Endothelial cell of umbilical vein (primary cell): ENCODE measurements around the gene PRLR. TPM values are rescaled to one million over a fixed set of nuclear protein-coding genes. Genes with fewer than 3 reads are reported as not detected.

Experiments used
- BruUV-seq: library from RNA; stranded (reverse); fragments of 400-500 nt; replicated peaks from 2 replicates; lab custom pipeline; 2021; lab: Mats Ljungman, UMichigan
- CTCF ChIA-PET: fragments of 300-600, 350-600 bp; sonication (Branson Sonifier 250); formaldehyde crosslinking; loops from one replicate; lab custom pipeline; 2021; ENCODE audit warnings: antibody characterized with exemption, inconsistent platforms; lab: Charles Lee
- POLR2A ChIA-PET: fragments of 300-600, 350-600 bp; sonication (Branson Sonifier 250); formaldehyde crosslinking; loops from one replicate; lab custom pipeline; 2021; ENCODE audit warnings: antibody characterized with exemption, inconsistent platforms; lab: Charles Lee
- DNase-seq: peaks from one replicate; pipeline ENCODE4 v3.0.0-alpha.2; 2011; ENCODE audit warnings: low read depth, low spot score
- FAIRE-seq: peaks from 2 replicates; lab custom pipeline; 2011; peaks lifted over from hg19 to GRCh38; lab: Jason Lieb, UNC
- H2AFZ ChIP-seq: 2 replicates; pipeline ENCODE4 v1.6.0; 2012; ENCODE audit warnings: low read depth, low read length, control low read depth, inconsistent platforms
- H3K27ac ChIP-seq: 2 replicates; pipeline ENCODE4 v1.5.1; 2011; ENCODE audit warnings: low read depth, mild to moderate bottlenecking, control low read depth, low read length, moderate library complexity; ENCODE audit not compliant: insufficient read depth
- H3K27me3 ChIP-seq, 2 experiments: 2 replicates each; pipeline versions ENCODE4 v1.6.0 to v1.6.1; 2011; ENCODE audit warnings: low read length in 2 of 2, mixed read lengths in 1 of 2; ENCODE audit not compliant: control insufficient read depth in 2 of 2, insufficient read depth in 2 of 2
- H3K36me3 ChIP-seq, 2 experiments: 2 replicates in 1 of 2; 3 replicates in 1 of 2; pipeline ENCODE4 v1.5.1; 2011; ENCODE audit warnings: low read length in 2 of 2, mild to moderate bottlenecking in 1 of 2, moderate library complexity in 1 of 2; ENCODE audit not compliant: control insufficient read depth in 2 of 2, insufficient read depth in 2 of 2; ENCODE audit errors: extremely low read depth in 1 of 2
- H3K4me1 ChIP-seq: 3 replicates; pipeline ENCODE4 v1.5.1; 2011; ENCODE audit warnings: mild to moderate bottlenecking, low read length; ENCODE audit not compliant: control insufficient read depth, insufficient read depth; ENCODE audit errors: extremely low read depth
- H3K4me2 ChIP-seq: 2 replicates; pipeline ENCODE4 v1.6.1; 2011; ENCODE audit warnings: low read length, control low read depth, mixed read lengths; ENCODE audit not compliant: insufficient read depth
- H3K4me3 ChIP-seq, 3 experiments: fragments of 200-600 bp in 1 of 3; sonication (generic), shearing (Covaris generic) in 1 of 3; replicated peaks in 1 of 3; 2 replicates each; pipeline ENCODE4 v1.5.1; 2011 to 2016; ENCODE audit warnings: control low read depth in 3 of 3, low read length in 3 of 3, mild to moderate bottlenecking in 2 of 3, inconsistent platforms in 1 of 3, low read depth in 1 of 3, moderate library complexity in 1 of 3; ENCODE audit not compliant: insufficient read depth in 1 of 3
- H3K79me2 ChIP-seq: 2 replicates; pipeline ENCODE4 v1.6.0; 2012; ENCODE audit warnings: low read length, inconsistent platforms; ENCODE audit not compliant: control insufficient read depth, insufficient read depth
- H3K9ac ChIP-seq: replicated peaks from 2 replicates; pipeline ENCODE3; 2011; ENCODE audit warnings: low read length, control low read depth; ENCODE audit not compliant: insufficient read depth; ENCODE audit errors: extremely low read depth
- H3K9me1 ChIP-seq: replicated peaks from 3 replicates; pipeline ENCODE4 v1.6.0; 2011; ENCODE audit warnings: mild to moderate bottlenecking, low read length; ENCODE audit not compliant: control insufficient read depth, insufficient read depth; ENCODE audit errors: extremely low read depth
- H3K9me3 ChIP-seq: replicated peaks from 2 replicates; pipeline ENCODE4 v1.5.1; 2012; ENCODE audit warnings: low read length, inconsistent platforms; ENCODE audit not compliant: control insufficient read depth, insufficient read depth
- H4K20me1 ChIP-seq: replicated peaks from 2 replicates; pipeline ENCODE3; 2011; ENCODE audit warnings: mild to moderate bottlenecking, low read length; ENCODE audit not compliant: control insufficient read depth, insufficient read depth; ENCODE audit errors: extremely low read depth
- CTCF ChIP-seq, 2 donors: IDR thresholded peaks; 1 replicate in 1 of 2; 2 replicates in 1 of 2; pipeline ENCODE4 v1.5.1; 2011; ENCODE audit warnings: low read length in 2 of 2, mild to moderate bottlenecking in 2 of 2, moderate library complexity in 2 of 2, control low read depth in 1 of 2, inconsistent platforms in 1 of 2, low read depth in 1 of 2; ENCODE audit not compliant: insufficient read depth in 1 of 2; ENCODE audit errors: extremely low read depth in 1 of 2
- EZH2 ChIP-seq: IDR thresholded peaks from 2 replicates; pipeline ENCODE4 v1.6.1; 2012; ENCODE audit warnings: borderline replicate concordance, low read depth, mild to moderate bottlenecking, moderate library complexity, low read length, inconsistent platforms; ENCODE audit not compliant: severe bottlenecking
- GATA2 ChIP-seq: IDR thresholded peaks from 2 replicates; pipeline ENCODE4 v1.7.0; 2011; ENCODE audit warnings: low read depth, mild to moderate bottlenecking, moderate library complexity, mixed read lengths, low read length; ENCODE audit not compliant: insufficient read length, insufficient read depth
- JUN ChIP-seq: IDR thresholded peaks from 2 replicates; pipeline ENCODE4 v1.6.1; 2011; ENCODE audit warnings: borderline replicate concordance, low read depth; ENCODE audit not compliant: insufficient read length, insufficient read depth
- MAX ChIP-seq: IDR thresholded peaks from 2 replicates; pipeline ENCODE4 v1.6.1; 2011; ENCODE audit not compliant: insufficient read depth, insufficient read length
- MYC ChIP-seq: IDR thresholded peaks from one replicate; pipeline ENCODE4 v1.6.1; 2011; ENCODE audit warnings: mild to moderate bottlenecking, low read depth, low read length
- POLR2A ChIP-seq: IDR thresholded peaks from 2 replicates; pipeline ENCODE4 v1.6.1; 2012; ENCODE audit warnings: low read depth, mild to moderate bottlenecking, control low read depth, low read length
- POLR2AphosphoS5 ChIP-seq: IDR thresholded peaks from 2 replicates; pipeline ENCODE4 v1.6.1; 2012; ENCODE audit warnings: low read depth, mild to moderate bottlenecking, control low read depth, low read length, moderate library complexity; ENCODE audit not compliant: insufficient read depth
- dilution Hi-C: fragments of 300-500 bp; cut with MboI; formaldehyde crosslinking; loops from one replicate; pipeline ENCODE4 v1.15.0; 2019; ENCODE audit warnings: low sequenced_read_pairs; ENCODE audit not compliant: extremely low pct_ligation_motif_present
- intact Hi-C: fragments of 100-400 bp; cut with micrococcal nuclease; formaldehyde crosslinking; loops from one replicate; pipeline ENCODE4 v1.10.0; 2022
- polyA plus RNA-seq, 4 experiments: library from polyadenylated mRNA; depleted of rRNA in 3 of 4; stranded (reverse) in 3 of 4; unstranded in 1 of 4; fragments of >200 nt; gene quantifications; 2 replicates each; pipeline versions ENCODE4 v1.2.1 to v1.2.3, GENCODE V29; 2011 to 2012; ENCODE audit warnings: missing spikeins in 1 of 4
- total RNA-seq: library from RNA; stranded (reverse); gene quantifications from 2 replicates; pipeline ENCODE4 v1.2.3, GENCODE V29; 2021

The PRLR gene
- total and polyA plus RNA-seq, 2 donors (not counting 3 experiments of a cell fraction or from before 2014, with no cell fraction given): not detected

- Histone ChIP-seq H3K4me3 (no peak overlapping the region), H3K36me3 (no peaks in the 10 kb centered on the region), H3K9me1 (no peaks in the 10 kb centered on the region), H3K9me3 (no peaks in the 10 kb centered on the region), H3K4me1 (no peaks in the 10 kb centered on the region), H4K20me1 (no peaks in the 10 kb centered on the region), H2AFZ (no peak overlapping the region), H3K9ac (no peak overlapping the region), H3K27me3 (peaks cover 0 to 2% of the 10 kb centered on the region in 2 experiments), H3K79me2 (no peaks in the 10 kb centered on the region), H3K27ac (no peak overlapping the region), H3K4me2 (no peak overlapping the region)
- ChIA-PET CTCF (interaction anchor here (2.7 kb wide), 1 partner anchor 23 kb away, joined by 13 read pairs; no protein-coding TSS in a partner anchor), POLR2A (no interaction called here)
- no peak for FAIRE-seq
- no peak for DNase-seq
- intact Hi-C loops (no loop called here), dilution Hi-C loops (no loop called here)
- no peak for TF ChIP-seq EZH2
- TF ChIP-seq POLR2A: no peak
- TF ChIP-seq GATA2: no peak
- no peak for TF ChIP-seq POLR2AphosphoS5
- no TSS peak for BruUV-seq
Measured at GRCh38 chr5:35026280-35026840, 203.9 kb downstream of the PRLR start.

GRCh38 chr5:35024911-35025510, 205.3 kb downstream of the PRLR start:
- FAIRE-seq (no peak), DNase-seq (no peak)
- CTCF ChIA-PET: no interaction called here
- H3K9me1 ChIP-seq: no peaks in the 10 kb centered on the region
- peaks cover 0 to 2% of the 10 kb centered on the region in 2 experiments for H3K27me3 ChIP-seq
- H3K4me3 ChIP-seq: no peak overlapping the region
- no peaks in the 10 kb centered on the region for H3K4me1 ChIP-seq
- H3K9ac ChIP-seq: no peak overlapping the region
- no peaks in the 10 kb centered on the region for H3K79me2 ChIP-seq
- TF ChIP-seq POLR2A (no peak), MYC (no peak), JUN (no peak), MAX (no peak), CTCF (IDR thresholded peaks at IDR 0.05; ENCODE audit: extremely low read depth in 1 of 2, insufficient read depth in 1 of 2, low read depth in 1 of 2, low read length in 2 of 2) (no peak)
- H3K36me3 ChIP-seq: no peaks in the 10 kb centered on the region
- intact Hi-C loops: no loop called here
- dilution Hi-C loops: no loop called here
- no TSS peak for BruUV-seq
- no peak overlapping the region for H2AFZ ChIP-seq
- no peak overlapping the region for H3K27ac ChIP-seq
- POLR2A ChIA-PET: no interaction called here
- no peaks in the 10 kb centered on the region for H4K20me1 ChIP-seq
- no peaks in the 10 kb centered on the region for H3K9me3 ChIP-seq
- H3K4me2 ChIP-seq: no peak overlapping the region
